ENCODE measurements around the gene NDP. TPM values are rescaled to one million over a fixed set of nuclear protein-coding genes. Genes with fewer than 3 reads are reported as not detected.
"Not testable (repeated sequence)": the region's sequence is repeated elsewhere in the genome, so short reads cannot be mapped to it uniquely, and the experiment has no call there.

NDP gene
- total RNA-seq, 1 donor from 2014 or later, result 1.1 TPM

GRCh38 chrX:43940816-43941474 lies 32.2 kb downstream of the NDP start:
- H3K4me3 Mint-ChIP-seq, result no peak overlapping the region
- no peak overlapping the region for H3K27ac Mint-ChIP-seq
- no peak for DNase-seq (ENCODE audit: extremely low spot score, unreplicated experiment)

GRCh38 chrX:43939187-43939926 lies 33.8 kb downstream of the NDP start:
- Mint-ChIP-seq H3K9me3 (peaks cover 4% of the 10 kb centered on the region), H3K36me3 (no peaks in the 10 kb centered on the region), H3K4me1 (ENCODE audit: unreplicated experiment) (no peaks in the 10 kb centered on the region), H3K4me3 (no peak overlapping the region), H3K27ac (no peak overlapping the region), H3K27me3 (peaks cover 3% of the 10 kb centered on the region)
- DNase-seq (ENCODE audit: extremely low spot score, unreplicated experiment), result no peak
- TF ChIP-seq CTCF (conservative IDR thresholded peaks at IDR 0.05), result no peak

More at GRCh38 chrX:43940816-43941474, 32.2 kb downstream of the NDP start:
- no peaks in the 10 kb centered on the region for H3K36me3 Mint-ChIP-seq
- H3K27me3 Mint-ChIP-seq, result peaks cover 3% of the 10 kb centered on the region
- H3K9me3 Mint-ChIP-seq, result peaks cover 4% of the 10 kb centered on the region
- TF ChIP-seq CTCF (conservative IDR thresholded peaks at IDR 0.05), result no peak
- H3K4me1 Mint-ChIP-seq (ENCODE audit: unreplicated experiment), result no peaks in the 10 kb centered on the region

- H3K36me3 Mint-ChIP-seq; H3K9me3 Mint-ChIP-seq; H3K27ac Mint-ChIP-seq; H3K4me1 Mint-ChIP-seq (ENCODE audit: unreplicated experiment); H3K4me3 Mint-ChIP-seq; DNase-seq (ENCODE audit: extremely low spot score, unreplicated experiment); H3K27me3 Mint-ChIP-seq: not testable (repeated sequence)
Measured at GRCh38 chrX:43922032-43922431, 51.2 kb downstream of the NDP start.

- DNase-seq (ENCODE audit: extremely low spot score, unreplicated experiment); H3K27me3 Mint-ChIP-seq: not testable (repeated sequence)
Measured at GRCh38 chrX:43910772-43911171, 62.4 kb downstream of the NDP start.

GRCh38 chrX:43910012-43910411 lies 63.2 kb downstream of the NDP start:
- no peaks in the 10 kb centered on the region for H3K27me3 Mint-ChIP-seq
- no peaks in the 10 kb centered on the region for H3K36me3 Mint-ChIP-seq
- no peak for DNase-seq (ENCODE audit: extremely low spot score, unreplicated experiment)
- H3K4me1 Mint-ChIP-seq (ENCODE audit: unreplicated experiment), result no peaks in the 10 kb centered on the region
- no peak overlapping the region for H3K27ac Mint-ChIP-seq
- no peaks in the 10 kb centered on the region for H3K9me3 Mint-ChIP-seq
- no peak for TF ChIP-seq CTCF (conservative IDR thresholded peaks at IDR 0.05)
- no peak overlapping the region for H3K4me3 Mint-ChIP-seq

More at GRCh38 chrX:43910772-43911171, 62.4 kb downstream of the NDP start:
- not testable (repeated sequence) for H3K36me3 Mint-ChIP-seq; H3K4me1 Mint-ChIP-seq (ENCODE audit: unreplicated experiment); H3K27ac Mint-ChIP-seq; H3K9me3 Mint-ChIP-seq; H3K4me3 Mint-ChIP-seq

- no peak overlapping the region for H3K4me3 Mint-ChIP-seq
- no peaks in the 10 kb centered on the region for H3K4me1 Mint-ChIP-seq (ENCODE audit: unreplicated experiment)
- no peak for TF ChIP-seq CTCF (conservative IDR thresholded peaks at IDR 0.05)
- no peak for DNase-seq (ENCODE audit: extremely low spot score, unreplicated experiment)
- no peak overlapping the region for H3K27ac Mint-ChIP-seq
- H3K27me3 Mint-ChIP-seq, result no peaks in the 10 kb centered on the region
- no peaks in the 10 kb centered on the region for H3K9me3 Mint-ChIP-seq
- no peaks in the 10 kb centered on the region for H3K36me3 Mint-ChIP-seq
Measured at GRCh38 chrX:43909141-43909540, 64.0 kb downstream of the NDP start.
